HEK293T (cell line): ENCODE measurements around the gene NCKIPSD.

Experiments
- CTCF ChIA-PET: fragments of 350-600 bp; formaldehyde crosslinking; extraction: SDS; loops from one replicate; lab custom pipeline; 2021; ENCODE audit warnings: antibody characterized with exemption, inconsistent platforms; lab: Yijun Ruan, JAX
- POLR2A ChIA-PET: fragments of 350-600 bp; formaldehyde crosslinking; extraction: SDS; loops from one replicate; lab custom pipeline; 2020; ENCODE audit warnings: antibody characterized with exemption, inconsistent platforms; lab: Yijun Ruan, JAX
- DNase-seq: peaks from one replicate; pipeline ENCODE4 v3.0.0; 2012; ENCODE audit warnings: mixed read lengths; ENCODE audit errors: extremely low spot score
- ARNT ChIP-seq: fragments of 450-650 bp; IDR thresholded peaks from 2 replicates; pipeline ENCODE4 v1.6.1; 2017; ENCODE audit warnings: mild to moderate bottlenecking
- BHLHE40 ChIP-seq: fragments of 450-650 bp; IDR thresholded peaks from 2 replicates; pipeline ENCODE4 v1.6.1; 2016; ENCODE audit warnings: mild to moderate bottlenecking, moderate library complexity, borderline replicate concordance
- CTBP1 ChIP-seq: fragments of 450-650 bp; IDR thresholded peaks from 2 replicates; pipeline ENCODE4 v1.6.1; 2016; ENCODE audit warnings: borderline replicate concordance
- ELF4 ChIP-seq: fragments of 450-650 bp; IDR thresholded peaks from 2 replicates; pipeline ENCODE4 v1.6.1; 2017; ENCODE audit warnings: antibody characterized with exemption
- FOXA1 ChIP-seq: fragments of 450-650 bp; IDR thresholded peaks from 2 replicates; pipeline ENCODE4 v1.6.1; 2016; ENCODE audit warnings: mild to moderate bottlenecking
- FOXM1 ChIP-seq: fragments of 450-650 bp; IDR thresholded peaks from 2 replicates; pipeline ENCODE4 v1.6.1; 2017; ENCODE audit warnings: mild to moderate bottlenecking, borderline replicate concordance
- HDGF ChIP-seq: fragments of 450-650 bp; IDR thresholded peaks from 2 replicates; pipeline ENCODE4 v1.6.1; 2017; ENCODE audit warnings: antibody characterized with exemption, borderline replicate concordance
- L3MBTL2 ChIP-seq: fragments of 450-650 bp; conservative IDR thresholded peaks from 2 replicates; pipeline ENCODE4 v1.6.1; 2016; ENCODE audit warnings: mild to moderate bottlenecking
- LEF1 ChIP-seq: fragments of 450-650 bp; IDR thresholded peaks from 2 replicates; pipeline ENCODE4 v1.6.1; 2017; ENCODE audit warnings: mild to moderate bottlenecking, borderline replicate concordance
- NFRKB ChIP-seq: fragments of 450-650 bp; IDR thresholded peaks from 2 replicates; pipeline ENCODE4 v1.6.1; 2016; ENCODE audit warnings: mild to moderate bottlenecking, moderate library complexity
- SP1 ChIP-seq: fragments of 450-650 bp; IDR thresholded peaks from 2 replicates; pipeline ENCODE4 v1.6.1; 2017
- SUZ12 ChIP-seq: fragments of 450-650 bp; IDR thresholded peaks from 2 replicates; pipeline ENCODE4 v1.6.1; 2016; ENCODE audit warnings: mild to moderate bottlenecking
- TARDBP ChIP-seq: fragments of 450-650 bp; IDR thresholded peaks from 2 replicates; pipeline ENCODE4 v1.6.1; 2016
- ZNF384 ChIP-seq: fragments of 450-650 bp; IDR thresholded peaks from 2 replicates; pipeline ENCODE4 v1.6.1; 2016
- TF ChIP-seq, protein P1 (sequence below): fragments of 450-650 bp; IDR thresholded peaks from 2 replicates; pipeline ENCODE4 v1.6.1; 2016

NCKIPSD gene

DNA sequence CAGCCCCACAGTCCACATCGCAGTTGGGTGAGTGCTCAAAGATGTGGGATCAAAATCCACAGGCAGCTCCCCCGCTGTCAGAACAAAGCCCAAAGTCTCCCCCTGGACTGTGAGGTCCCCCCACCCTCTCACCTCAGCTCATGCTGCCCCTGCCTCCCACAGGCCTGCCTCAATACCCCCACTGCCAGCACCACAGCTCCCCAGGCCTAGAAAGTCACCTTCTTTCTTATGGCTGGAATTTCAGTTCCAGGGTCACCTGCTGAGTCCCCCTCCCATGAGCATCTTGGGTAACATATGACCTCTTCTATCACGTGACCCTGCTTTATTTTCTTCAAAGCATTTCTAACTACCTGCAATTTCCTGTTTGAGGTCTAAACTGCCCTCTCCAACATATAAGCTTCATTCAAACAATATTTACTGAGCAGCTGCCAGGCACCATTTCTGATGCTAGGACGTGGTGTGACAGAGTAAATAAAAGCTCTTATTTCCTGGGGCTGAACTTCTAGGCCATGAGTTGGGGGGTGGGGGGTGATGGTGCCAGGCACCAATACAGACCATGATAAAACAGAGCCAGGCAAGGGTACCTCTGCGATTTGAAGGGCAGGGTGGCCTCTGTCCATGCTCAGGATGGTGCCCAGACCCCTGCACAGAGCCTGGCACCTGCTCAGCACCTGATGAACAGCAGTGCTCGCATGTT, 61.7 kb downstream of the NCKIPSD start:
- POLR2A ChIA-PET: interaction anchor here (0.7 to 1.6 kb wide), 4 partner anchors 9 to 818 kb away, joined by 3 read pairs; partner anchors contain the start of gene SLC26A6
- no peak for DNase-seq
- TF ChIP-seq L3MBTL2 (no peak), SP1 (no peak), FOXA1 (no peak), BHLHE40 (no peak), SUZ12 (no peak), TARDBP (no peak), CTBP1 (no peak), FOXM1 (no peak), LEF1 (no peak), ELF4 (no peak), NFRKB (no peak), ZNF384 (no peak), HDGF (no peak), ARNT (no peak)
- TF ChIP-seq, protein P1, sequence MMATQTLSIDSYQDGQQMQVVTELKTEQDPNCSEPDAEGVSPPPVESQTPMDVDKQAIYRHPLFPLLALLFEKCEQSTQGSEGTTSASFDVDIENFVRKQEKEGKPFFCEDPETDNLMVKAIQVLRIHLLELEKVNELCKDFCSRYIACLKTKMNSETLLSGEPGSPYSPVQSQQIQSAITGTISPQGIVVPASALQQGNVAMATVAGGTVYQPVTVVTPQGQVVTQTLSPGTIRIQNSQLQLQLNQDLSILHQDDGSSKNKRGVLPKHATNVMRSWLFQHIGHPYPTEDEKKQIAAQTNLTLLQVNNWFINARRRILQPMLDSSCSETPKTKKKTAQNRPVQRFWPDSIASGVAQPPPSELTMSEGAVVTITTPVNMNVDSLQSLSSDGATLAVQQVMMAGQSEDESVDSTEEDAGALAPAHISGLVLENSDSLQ: no peak
- CTCF ChIA-PET: interaction anchor here (0.9 to 1.4 kb wide), 2 partner anchors 13 to 14 kb away, joined by 3 to 4 read pairs; partner anchors contain the start of gene UQCRC1
